Testis (tissue), 2 donors: Measurements from ENCODE around the gene DBN1.

ENCODE experiments used
- POLR2A ChIP-seq: fragments of 450-650 bp; IDR thresholded peaks from one replicate; pipeline ENCODE4 v1.6.1; 2017; ENCODE audit warnings: antibody characterized with exemption, mild to moderate bottlenecking, moderate library complexity
- TF ChIP-seq, protein P1 (sequence below), 3 experiments: fragments of 450-650 bp in 2 of 3; fragments of 200-600 bp in 1 of 3; sonication (generic) in 1 of 3; IDR thresholded peaks; one replicate each; pipeline ENCODE4 v1.5.1; 2016 to 2019; ENCODE audit warnings: antibody characterized with exemption in 3 of 3, mild to moderate bottlenecking in 2 of 3, moderate library complexity in 1 of 3

DNA sequence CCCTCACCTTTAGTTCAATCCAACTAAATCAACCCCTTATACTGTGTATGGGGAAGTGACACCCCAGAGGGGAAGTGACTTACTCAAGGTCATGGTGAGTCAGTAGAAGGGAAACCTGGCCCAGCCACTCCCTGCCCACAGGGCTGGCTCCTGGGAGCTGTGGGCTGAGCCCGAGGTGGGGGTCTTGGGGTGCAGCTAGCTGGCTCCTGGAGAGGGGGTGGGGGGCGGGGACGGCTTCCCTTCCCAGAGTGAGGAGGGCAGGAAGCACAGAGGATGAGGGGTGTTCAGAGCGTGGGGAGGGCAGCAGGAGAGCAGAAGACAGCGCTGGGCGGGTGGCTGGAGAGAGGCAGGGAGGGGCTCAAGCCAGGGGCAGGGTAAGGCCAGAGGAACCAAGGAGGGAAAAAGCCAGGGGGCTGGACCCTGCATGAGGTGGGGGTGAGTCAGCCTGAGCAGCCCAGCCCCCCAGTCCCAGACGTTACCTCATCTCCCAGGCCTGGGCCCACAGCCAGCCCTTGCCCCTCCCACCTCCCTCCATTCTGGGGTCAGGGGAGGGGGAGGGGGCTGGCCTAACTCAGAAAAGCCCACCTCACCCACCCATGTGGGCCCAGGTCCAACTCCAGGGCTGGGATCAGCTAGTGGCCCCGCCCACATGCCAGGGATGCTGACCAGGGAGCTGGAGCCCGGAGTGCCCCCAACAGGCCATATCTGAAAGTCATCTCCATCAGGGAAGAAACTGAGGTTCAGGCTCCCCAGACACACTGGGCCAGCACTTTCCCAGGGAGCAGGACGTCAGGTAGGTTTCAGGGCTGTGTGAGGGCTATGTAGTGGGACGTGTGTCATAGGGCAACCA lies 21.1 kb upstream of the DBN1 start:
- TF ChIP-seq, protein P1, sequence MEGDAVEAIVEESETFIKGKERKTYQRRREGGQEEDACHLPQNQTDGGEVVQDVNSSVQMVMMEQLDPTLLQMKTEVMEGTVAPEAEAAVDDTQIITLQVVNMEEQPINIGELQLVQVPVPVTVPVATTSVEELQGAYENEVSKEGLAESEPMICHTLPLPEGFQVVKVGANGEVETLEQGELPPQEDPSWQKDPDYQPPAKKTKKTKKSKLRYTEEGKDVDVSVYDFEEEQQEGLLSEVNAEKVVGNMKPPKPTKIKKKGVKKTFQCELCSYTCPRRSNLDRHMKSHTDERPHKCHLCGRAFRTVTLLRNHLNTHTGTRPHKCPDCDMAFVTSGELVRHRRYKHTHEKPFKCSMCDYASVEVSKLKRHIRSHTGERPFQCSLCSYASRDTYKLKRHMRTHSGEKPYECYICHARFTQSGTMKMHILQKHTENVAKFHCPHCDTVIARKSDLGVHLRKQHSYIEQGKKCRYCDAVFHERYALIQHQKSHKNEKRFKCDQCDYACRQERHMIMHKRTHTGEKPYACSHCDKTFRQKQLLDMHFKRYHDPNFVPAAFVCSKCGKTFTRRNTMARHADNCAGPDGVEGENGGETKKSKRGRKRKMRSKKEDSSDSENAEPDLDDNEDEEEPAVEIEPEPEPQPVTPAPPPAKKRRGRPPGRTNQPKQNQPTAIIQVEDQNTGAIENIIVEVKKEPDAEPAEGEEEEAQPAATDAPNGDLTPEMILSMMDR (IDR thresholded peaks at IDR 0.05), result no peak
- TF ChIP-seq POLR2A, result no peak
